ENCODE data around the gene RASAL2. TPM values are rescaled to one million over a fixed set of nuclear protein-coding genes. Genes with fewer than 3 reads are reported as not detected.

RASAL2 gene
- total and polyA plus RNA-seq, 2 donors (not counting 1 experiment from before 2014, with no cell fraction given): 11.9 to 21.8 TPM

DNA sequence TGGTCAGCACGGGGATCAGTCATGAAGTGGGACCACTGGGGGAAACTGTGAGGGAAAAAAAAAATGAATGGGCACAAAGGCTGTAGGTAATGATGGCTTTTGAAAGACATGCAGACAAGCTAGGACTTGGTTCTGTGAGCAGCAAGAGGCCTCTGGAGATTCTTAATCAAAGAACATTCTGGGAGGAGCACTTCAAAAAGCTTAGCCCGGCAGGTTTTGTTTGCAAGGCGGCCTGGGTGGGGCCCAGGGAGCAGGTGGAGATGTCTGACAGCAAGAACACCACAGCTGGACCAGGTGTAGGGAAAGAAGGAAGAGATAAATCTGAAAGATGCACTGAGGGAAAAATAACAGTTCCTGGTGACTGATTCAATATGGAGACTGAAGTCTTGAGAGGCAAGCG is 425.0 kb downstream of the RASAL2 start:
- no peak overlapping the region for H3K4me3 ChIP-seq (replicated peaks in 1 of 4; ENCODE audit: control extremely low read depth in 1 of 4, insufficient read depth in 1 of 4, low read depth in 3 of 4, low read length in 4 of 4)
- H3K4me2 ChIP-seq (ENCODE audit: extremely low read depth, insufficient read depth, low read length): no peak overlapping the region
- H3K36me3 ChIP-seq (ENCODE audit: control insufficient read depth, insufficient read depth, low read length): no peaks in the 10 kb centered on the region
- H3K9me3 ChIP-seq (ENCODE audit: control insufficient read depth, insufficient read depth, low read depth, low read length): no peaks in the 10 kb centered on the region
- no peaks in the 10 kb centered on the region for H3K27me3 ChIP-seq (ENCODE audit: control insufficient read depth, insufficient read depth, low read length)
- no peak overlapping the region for H3K27ac ChIP-seq (ENCODE audit: insufficient read depth, low read length)
- no peaks in the 10 kb centered on the region for H3K4me1 ChIP-seq (ENCODE audit: control insufficient read depth, extremely low read depth, insufficient read depth, low read length)
- TF ChIP-seq, protein P1, sequence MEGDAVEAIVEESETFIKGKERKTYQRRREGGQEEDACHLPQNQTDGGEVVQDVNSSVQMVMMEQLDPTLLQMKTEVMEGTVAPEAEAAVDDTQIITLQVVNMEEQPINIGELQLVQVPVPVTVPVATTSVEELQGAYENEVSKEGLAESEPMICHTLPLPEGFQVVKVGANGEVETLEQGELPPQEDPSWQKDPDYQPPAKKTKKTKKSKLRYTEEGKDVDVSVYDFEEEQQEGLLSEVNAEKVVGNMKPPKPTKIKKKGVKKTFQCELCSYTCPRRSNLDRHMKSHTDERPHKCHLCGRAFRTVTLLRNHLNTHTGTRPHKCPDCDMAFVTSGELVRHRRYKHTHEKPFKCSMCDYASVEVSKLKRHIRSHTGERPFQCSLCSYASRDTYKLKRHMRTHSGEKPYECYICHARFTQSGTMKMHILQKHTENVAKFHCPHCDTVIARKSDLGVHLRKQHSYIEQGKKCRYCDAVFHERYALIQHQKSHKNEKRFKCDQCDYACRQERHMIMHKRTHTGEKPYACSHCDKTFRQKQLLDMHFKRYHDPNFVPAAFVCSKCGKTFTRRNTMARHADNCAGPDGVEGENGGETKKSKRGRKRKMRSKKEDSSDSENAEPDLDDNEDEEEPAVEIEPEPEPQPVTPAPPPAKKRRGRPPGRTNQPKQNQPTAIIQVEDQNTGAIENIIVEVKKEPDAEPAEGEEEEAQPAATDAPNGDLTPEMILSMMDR (conservative IDR thresholded peaks at IDR 0.05 in 1 of 2, IDR thresholded peaks at IDR 0.05 in 1 of 2; ENCODE audit: low read depth in 1 of 2, low read length in 2 of 2): no peak
- no peak for TF ChIP-seq EZH2 (IDR thresholded peaks at IDR 0.05; ENCODE audit: low read length, missing control alignments)
- no peaks in the 10 kb centered on the region for H3K79me2 ChIP-seq (ENCODE audit: control insufficient read depth, insufficient read depth, low read length)
- no peak for DNase-seq (ENCODE audit: low read depth in 2 of 2)
- H2AFZ ChIP-seq (ENCODE audit: low read length): no peak overlapping the region
- no peaks in the 10 kb centered on the region for H4K20me1 ChIP-seq (ENCODE audit: control insufficient read depth, extremely low read depth, insufficient read depth, low read length)
- H3K9ac ChIP-seq (ENCODE audit: insufficient read depth, low read length): no peak overlapping the region

DNA sequence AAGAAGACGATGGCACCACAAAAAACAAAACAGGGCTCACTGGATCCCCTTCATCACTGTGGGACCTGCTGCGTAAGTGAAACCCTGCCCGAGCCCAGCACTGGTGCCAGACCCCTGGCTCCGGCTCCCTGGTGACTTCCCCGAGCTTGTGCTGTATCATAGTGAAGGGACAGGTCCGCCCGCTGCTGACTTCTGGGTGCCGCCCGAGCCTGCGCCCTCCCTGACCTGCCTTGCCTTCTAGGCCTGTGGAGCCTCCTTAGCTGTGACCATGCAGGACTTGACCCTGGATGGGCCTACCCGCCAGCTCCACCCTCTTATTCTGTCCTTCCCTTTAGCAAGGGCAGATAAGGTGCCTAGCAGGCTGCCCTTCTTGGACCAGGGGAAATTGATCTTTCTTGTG is 426.9 kb downstream of the RASAL2 start:
- H2AFZ ChIP-seq (ENCODE audit: low read length): no peak overlapping the region
- no peaks in the 10 kb centered on the region for H3K9me3 ChIP-seq (ENCODE audit: control insufficient read depth, insufficient read depth, low read depth, low read length)
- no peak overlapping the region for H3K4me2 ChIP-seq (ENCODE audit: extremely low read depth, insufficient read depth, low read length)
- H3K36me3 ChIP-seq (ENCODE audit: control insufficient read depth, insufficient read depth, low read length): no peaks in the 10 kb centered on the region
- DNase-seq (ENCODE audit: low read depth in 2 of 2): no peak
- H3K27me3 ChIP-seq (ENCODE audit: control insufficient read depth, insufficient read depth, low read length): no peaks in the 10 kb centered on the region
- no peaks in the 10 kb centered on the region for H3K4me1 ChIP-seq (ENCODE audit: control insufficient read depth, extremely low read depth, insufficient read depth, low read length)
- H4K20me1 ChIP-seq (ENCODE audit: control insufficient read depth, extremely low read depth, insufficient read depth, low read length): no peaks in the 10 kb centered on the region
- no peak overlapping the region for H3K9ac ChIP-seq (ENCODE audit: insufficient read depth, low read length)
- no peak for TF ChIP-seq EZH2 (IDR thresholded peaks at IDR 0.05; ENCODE audit: low read length, missing control alignments)
- TF ChIP-seq, protein P1 (conservative IDR thresholded peaks at IDR 0.05 in 1 of 2, IDR thresholded peaks at IDR 0.05 in 1 of 2; ENCODE audit: low read depth in 1 of 2, low read length in 2 of 2): no peak
- H3K27ac ChIP-seq (ENCODE audit: insufficient read depth, low read length): no peak overlapping the region
- H3K79me2 ChIP-seq (ENCODE audit: control insufficient read depth, insufficient read depth, low read length): no peaks in the 10 kb centered on the region
- no peak overlapping the region for H3K4me3 ChIP-seq (replicated peaks in 1 of 4; ENCODE audit: control extremely low read depth in 1 of 4, insufficient read depth in 1 of 4, low read depth in 3 of 4, low read length in 4 of 4)

DNA sequence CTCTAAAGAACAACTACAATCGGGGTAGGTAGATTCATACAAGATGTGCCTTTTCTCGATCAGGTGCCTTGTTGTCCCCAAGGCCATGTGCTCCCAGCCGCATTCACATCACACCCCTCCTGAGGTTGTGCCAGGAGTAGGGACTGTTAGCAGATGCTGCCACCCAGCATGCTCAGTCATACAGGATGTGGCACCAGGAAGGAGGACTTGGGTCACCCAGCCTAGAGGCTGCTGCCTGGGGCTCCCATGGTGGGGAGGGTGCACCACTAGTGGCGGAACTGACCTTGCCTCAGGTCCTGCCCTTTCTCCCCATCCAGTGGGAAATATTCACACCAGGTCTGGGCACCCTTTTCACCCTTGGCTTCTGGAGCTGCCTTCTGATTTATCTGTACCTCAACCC is 427.3 kb downstream of the RASAL2 start:
- Histone ChIP-seq H3K27me3 (ENCODE audit: control insufficient read depth, insufficient read depth, low read length) (no peaks in the 10 kb centered on the region), H3K9me3 (ENCODE audit: control insufficient read depth, insufficient read depth, low read depth, low read length) (no peaks in the 10 kb centered on the region), H2AFZ (ENCODE audit: low read length) (no peak overlapping the region), H4K20me1 (ENCODE audit: control insufficient read depth, extremely low read depth, insufficient read depth, low read length) (no peaks in the 10 kb centered on the region), H3K9ac (ENCODE audit: insufficient read depth, low read length) (no peak overlapping the region), H3K4me3 (replicated peaks in 1 of 4; ENCODE audit: control extremely low read depth in 1 of 4, insufficient read depth in 1 of 4, low read depth in 3 of 4, low read length in 4 of 4) (no peak overlapping the region), H3K4me1 (ENCODE audit: control insufficient read depth, extremely low read depth, insufficient read depth, low read length) (no peaks in the 10 kb centered on the region), H3K36me3 (ENCODE audit: control insufficient read depth, insufficient read depth, low read length) (no peaks in the 10 kb centered on the region), H3K4me2 (ENCODE audit: extremely low read depth, insufficient read depth, low read length) (no peak overlapping the region), H3K79me2 (ENCODE audit: control insufficient read depth, insufficient read depth, low read length) (no peaks in the 10 kb centered on the region), H3K27ac (ENCODE audit: insufficient read depth, low read length) (no peak overlapping the region)
- DNase-seq (ENCODE audit: low read depth in 2 of 2): no peak
- TF ChIP-seq, protein P1 (conservative IDR thresholded peaks at IDR 0.05 in 1 of 2, IDR thresholded peaks at IDR 0.05 in 1 of 2; ENCODE audit: low read depth in 1 of 2, low read length in 2 of 2): no peak
- no peak for TF ChIP-seq EZH2 (IDR thresholded peaks at IDR 0.05; ENCODE audit: low read length, missing control alignments)
